H1 (cell line): Measurements from ENCODE around the gene WFDC10A. TPM values are rescaled to one million over a fixed set of nuclear protein-coding genes. Genes with fewer than 3 reads are reported as not detected.

ENCODE experiments used
- POU5F1 ChIP-seq: IDR thresholded peaks from 2 replicates; pipeline ENCODE4 v1.6.1; 2011; ENCODE audit warnings: low read depth, mild to moderate bottlenecking, low read length, moderate library complexity
- polyA plus RNA-seq, 7 experiments: library from polyadenylated mRNA; depleted of rRNA in 3 of 7; stranded (reverse) in 5 of 7; unstranded in 2 of 7; fragments of >200 nt in 5 of 7; fragments of 200-250 nt in 2 of 7; gene quantifications; 1 replicate in 5 of 7; 2 replicates in 1 of 7; 4 replicates in 1 of 7; pipeline versions ENCODE4 v1.2.1 to v1.2.3, GENCODE V29; 2011 to 2013; ENCODE audit warnings: missing spikeins in 2 of 7, mixed read lengths in 2 of 7
- total RNA-seq: library from RNA; stranded (reverse); fragmentation: NEBNext Ultra II Directional; extraction: Animal tissue kit (Norgen Biotek cat#: 25700); gene quantifications from 2 replicates; pipeline ENCODE4 v1.2.1, GENCODE V29; 2021

The WFDC10A gene
- total and polyA plus RNA-seq, 2 of the 8 experiments (the other 6 are each of a cell fraction or from before 2014, with no cell fraction given): not detected

DNA sequence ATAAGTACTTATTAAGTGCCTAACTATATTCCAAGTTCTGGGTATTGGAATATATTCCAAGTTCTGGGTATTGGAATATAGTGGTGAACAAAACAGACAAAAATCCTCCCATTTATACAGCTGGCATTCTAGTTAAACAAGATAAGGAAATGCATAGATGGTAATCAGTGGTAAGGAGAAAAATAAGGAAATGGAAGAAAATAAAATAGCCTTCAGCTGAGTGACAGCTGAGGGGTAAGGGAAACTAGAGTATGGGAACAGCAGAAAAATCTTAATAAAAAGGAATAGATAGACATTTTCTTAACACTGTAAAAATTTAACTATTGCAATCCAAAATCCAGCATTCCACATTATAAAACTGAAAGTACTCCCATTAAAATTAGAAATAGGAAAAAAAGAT, 17.2 kb upstream of the WFDC10A start (continued):
- no peak for TF ChIP-seq POU5F1
